Central memory CD8-positive, alpha-beta T cell (primary cell): Measurements from ENCODE around the gene PRRX2.

Experiments
- ATAC-seq: fragments of 150-1000 bp; cut with Tn5 transposase; replicated peaks from 2 replicates; pipeline ENCODE4 v1.10.0; 2022; ENCODE audit warnings: mild to moderate bottlenecking, moderate FRiP score, moderate number of reproducible peaks; ENCODE audit not compliant: poor library complexity, severe bottlenecking; ENCODE audit errors: extremely low read depth
- DNase-seq, 2 donors: peaks; one replicate each; pipeline ENCODE4 v3.0.0; 2021; ENCODE audit warnings: low spot score in 2 of 2
- H3K27ac Mint-ChIP-seq: one replicate; pipeline ENCODE4 v1.8.0; 2022; ENCODE audit warnings: low read depth, mild to moderate bottlenecking, moderate library complexity, mixed read lengths
- H3K27me3 Mint-ChIP-seq: one replicate; pipeline ENCODE4 v1.8.0; 2022; ENCODE audit warnings: mixed read lengths
- H3K36me3 Mint-ChIP-seq: one replicate; pipeline ENCODE4 v1.8.0; 2022; ENCODE audit warnings: mild to moderate bottlenecking, moderate library complexity, mixed read lengths; ENCODE audit not compliant: insufficient read depth
- H3K4me1 Mint-ChIP-seq: one replicate; pipeline ENCODE4 v1.8.0; 2022; ENCODE audit warnings: mixed read lengths
- H3K4me3 Mint-ChIP-seq: one replicate; pipeline ENCODE4 v1.8.0; 2022; ENCODE audit warnings: mild to moderate bottlenecking, moderate library complexity, mixed read lengths
- H3K9me3 Mint-ChIP-seq: one replicate; pipeline ENCODE4 v1.8.0; 2022; ENCODE audit warnings: mixed read lengths

The PRRX2 gene

DNA sequence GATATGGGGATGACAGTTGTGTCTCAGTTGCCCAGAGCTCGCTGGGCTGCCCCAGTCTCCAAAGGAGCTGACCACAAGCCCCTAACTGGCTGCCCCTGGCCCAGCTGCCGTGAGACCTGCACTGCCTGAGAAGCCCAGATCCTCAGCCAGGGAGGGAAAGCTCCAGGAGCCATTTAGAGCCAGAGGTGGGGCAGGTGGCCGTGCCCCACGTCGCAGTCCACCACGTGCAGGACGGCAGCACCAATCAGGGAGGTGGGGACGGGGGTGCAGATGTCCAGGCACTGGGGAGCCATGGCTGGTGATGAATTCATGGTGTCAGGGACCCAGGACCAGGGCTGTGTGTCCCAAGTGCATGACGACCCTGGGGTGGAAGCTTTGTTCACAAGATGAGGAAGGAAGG, 13.4 kb downstream of the PRRX2 start:
- H3K4me3 Mint-ChIP-seq, result no peak overlapping the region
- H3K27me3 Mint-ChIP-seq, result peaks cover 63% of the 10 kb centered on the region
- no peaks in the 10 kb centered on the region for H3K9me3 Mint-ChIP-seq
- no peak overlapping the region for H3K27ac Mint-ChIP-seq
- H3K4me1 Mint-ChIP-seq, result no peaks in the 10 kb centered on the region
- H3K36me3 Mint-ChIP-seq, result no peaks in the 10 kb centered on the region
- no peak for ATAC-seq
- DNase-seq, result no peak

DNA sequence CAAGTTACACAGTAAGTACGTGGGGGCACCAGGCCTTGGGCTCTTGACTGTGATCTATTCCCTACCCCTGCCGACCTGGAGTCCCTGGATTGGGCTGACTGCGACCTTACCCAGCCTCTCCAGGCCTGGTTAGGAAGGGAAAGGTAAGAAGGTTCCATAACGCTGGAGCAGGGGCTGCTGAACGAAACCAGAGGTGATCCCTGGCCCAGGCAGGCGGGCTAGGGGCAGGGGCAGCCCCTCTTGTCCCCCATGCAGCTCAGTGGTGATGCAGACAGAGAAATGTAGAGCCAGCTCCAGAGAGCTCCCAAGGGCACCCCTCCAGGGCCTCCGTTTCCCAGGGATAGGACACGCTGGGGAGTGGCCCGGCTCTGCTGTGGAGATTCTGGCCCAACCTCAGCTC, 14.1 kb downstream of the PRRX2 start:
- no peaks in the 10 kb centered on the region for H3K4me1 Mint-ChIP-seq
- peaks cover 2% of the 10 kb centered on the region for H3K36me3 Mint-ChIP-seq
- peaks cover 63% of the 10 kb centered on the region for H3K27me3 Mint-ChIP-seq
- no peak overlapping the region for H3K4me3 Mint-ChIP-seq
- no peak overlapping the region for H3K27ac Mint-ChIP-seq
- DNase-seq (no peak), ATAC-seq (no peak)
- no peaks in the 10 kb centered on the region for H3K9me3 Mint-ChIP-seq

DNA sequence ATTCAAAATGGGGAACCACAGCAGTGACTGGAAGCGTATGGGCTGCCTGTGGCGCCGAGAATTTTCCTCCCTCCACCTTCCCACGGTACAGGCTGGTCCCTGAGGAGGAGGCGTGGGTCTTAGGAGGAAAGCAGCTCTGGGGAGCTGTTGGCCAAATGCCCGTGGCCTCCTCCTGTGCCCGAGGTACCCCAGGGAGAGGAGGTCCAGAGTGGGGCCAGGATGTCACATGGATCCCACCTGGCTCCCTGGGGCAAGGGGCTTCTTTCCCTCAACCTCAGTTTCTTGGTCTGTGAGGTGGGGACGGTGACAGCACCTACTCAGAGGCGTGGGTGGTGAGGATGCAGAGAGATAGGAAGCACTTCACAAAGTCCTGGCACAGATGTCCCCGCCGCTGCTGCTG, 16.5 kb downstream of the PRRX2 start:
- Mint-ChIP-seq H3K36me3 (peaks cover 2% of the 10 kb centered on the region), H3K27me3 (peaks cover 49% of the 10 kb centered on the region), H3K27ac (no peak overlapping the region), H3K4me1 (no peaks in the 10 kb centered on the region), H3K9me3 (no peaks in the 10 kb centered on the region), H3K4me3 (no peak overlapping the region)
- no peak for DNase-seq
- no peak for ATAC-seq

DNA sequence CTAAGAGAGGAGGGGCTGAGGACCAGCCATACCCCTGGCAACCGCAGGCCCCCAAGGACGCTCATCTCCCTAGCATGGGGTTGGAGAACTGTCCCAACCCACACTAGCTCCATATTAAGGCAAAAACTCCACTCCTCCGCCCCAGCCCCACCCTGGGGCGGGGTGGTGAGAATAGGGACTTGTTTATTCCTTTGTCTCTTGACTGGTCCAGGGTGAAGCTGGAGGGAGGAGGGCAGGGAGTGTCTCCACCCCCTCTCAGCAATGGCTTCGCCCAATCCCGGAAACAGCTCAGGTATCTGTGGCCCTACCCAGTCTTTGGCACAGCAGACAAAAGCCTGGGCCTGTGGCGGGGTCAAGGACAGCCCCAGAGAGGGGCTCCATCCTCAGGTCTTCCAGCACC, 16.9 kb downstream of the PRRX2 start:
- ATAC-seq (no peak), DNase-seq (no peak)
- H3K4me3 Mint-ChIP-seq, result no peak overlapping the region
- H3K4me1 Mint-ChIP-seq, result no peaks in the 10 kb centered on the region
- H3K9me3 Mint-ChIP-seq, result no peaks in the 10 kb centered on the region
- peaks cover 2% of the 10 kb centered on the region for H3K36me3 Mint-ChIP-seq
- no peak overlapping the region for H3K27ac Mint-ChIP-seq
- H3K27me3 Mint-ChIP-seq, result peaks cover 45% of the 10 kb centered on the region

DNA sequence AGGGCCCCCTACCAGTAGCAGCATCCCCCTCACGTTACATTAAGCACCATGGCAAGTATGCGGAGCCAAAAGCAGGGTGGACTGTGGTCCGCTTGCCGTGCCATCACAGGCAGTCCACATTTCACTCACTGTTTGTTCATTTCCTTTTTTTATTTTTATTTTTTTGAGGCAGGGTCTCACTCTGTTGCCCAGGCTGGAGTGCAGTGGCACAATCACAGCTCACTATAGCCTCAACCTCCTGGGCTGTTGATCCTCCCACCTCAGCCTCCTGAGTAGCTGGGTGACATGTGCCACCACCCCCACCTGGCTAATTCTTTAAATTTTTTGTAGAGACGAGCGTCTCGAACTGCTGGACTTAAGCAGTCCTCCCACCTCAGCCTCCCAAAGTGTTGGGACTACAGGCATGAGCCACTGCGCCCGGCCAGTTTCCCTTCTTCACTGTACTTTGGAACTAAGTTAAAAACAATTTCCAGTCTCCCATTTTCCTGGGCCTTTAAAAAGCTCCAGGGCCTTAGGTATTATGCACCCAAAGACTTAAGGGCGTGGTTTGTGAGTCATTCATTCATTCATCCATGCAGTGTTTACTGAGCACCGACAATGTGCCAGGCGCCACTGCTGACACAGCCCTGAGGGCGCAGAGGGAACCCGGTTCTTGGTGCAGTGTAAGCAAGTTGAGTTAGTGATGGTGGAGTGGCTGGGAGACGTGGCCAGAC, 19.9 kb downstream of the PRRX2 start:
- peaks cover 4% of the 10 kb centered on the region for H3K36me3 Mint-ChIP-seq
- H3K27me3 Mint-ChIP-seq, result peaks cover 24% of the 10 kb centered on the region
- H3K4me3 Mint-ChIP-seq, result no peak overlapping the region
- no peaks in the 10 kb centered on the region for H3K4me1 Mint-ChIP-seq
- DNase-seq, result no peak
- H3K27ac Mint-ChIP-seq, result no peak overlapping the region
- no peaks in the 10 kb centered on the region for H3K9me3 Mint-ChIP-seq
- no peak for ATAC-seq

DNA sequence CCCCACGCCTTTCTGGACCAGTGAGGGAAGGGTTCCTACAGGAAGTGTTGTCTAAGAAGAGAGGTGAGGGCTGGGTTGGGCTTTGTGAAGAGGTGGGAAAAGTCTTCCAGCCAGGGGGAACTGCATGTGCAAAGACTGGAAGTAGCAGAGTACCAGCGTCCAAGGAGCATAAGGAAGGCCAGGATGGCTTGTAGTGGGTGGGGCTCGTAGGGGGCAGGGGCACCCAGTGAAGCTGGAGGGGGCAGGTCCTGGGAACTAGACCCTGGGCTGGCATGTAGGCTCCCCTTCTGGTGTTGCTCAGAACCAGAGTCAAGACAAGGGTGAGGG, 20.4 kb downstream of the PRRX2 start:
- DNase-seq (no peak), ATAC-seq (no peak)
- Mint-ChIP-seq H3K27ac (no peak overlapping the region), H3K9me3 (no peaks in the 10 kb centered on the region), H3K27me3 (peaks cover 18% of the 10 kb centered on the region), H3K4me3 (no peak overlapping the region), H3K36me3 (peaks cover 4% of the 10 kb centered on the region), H3K4me1 (no peaks in the 10 kb centered on the region)

DNA sequence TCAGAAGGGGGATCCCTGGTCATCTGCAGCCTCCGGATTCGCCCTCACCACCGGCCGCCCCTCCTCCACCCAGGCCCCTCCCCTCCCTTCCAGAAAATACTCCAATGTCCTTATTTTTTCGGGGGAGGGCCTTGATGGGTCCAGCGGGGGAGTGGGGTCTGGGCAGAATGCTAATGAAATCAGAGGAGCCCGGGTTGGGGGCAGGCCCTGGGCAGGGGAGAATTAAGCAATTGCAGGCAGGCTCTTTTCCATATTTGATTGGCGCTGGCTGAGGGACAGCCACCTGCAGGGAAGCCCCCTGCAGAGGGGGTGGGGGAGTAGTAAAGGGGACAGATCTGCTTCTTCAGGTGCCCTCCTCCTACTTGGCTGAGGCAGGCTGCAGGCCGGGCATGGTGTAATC, 21.3 kb downstream of the PRRX2 start:
- no peak overlapping the region for H3K4me3 Mint-ChIP-seq

DNA sequence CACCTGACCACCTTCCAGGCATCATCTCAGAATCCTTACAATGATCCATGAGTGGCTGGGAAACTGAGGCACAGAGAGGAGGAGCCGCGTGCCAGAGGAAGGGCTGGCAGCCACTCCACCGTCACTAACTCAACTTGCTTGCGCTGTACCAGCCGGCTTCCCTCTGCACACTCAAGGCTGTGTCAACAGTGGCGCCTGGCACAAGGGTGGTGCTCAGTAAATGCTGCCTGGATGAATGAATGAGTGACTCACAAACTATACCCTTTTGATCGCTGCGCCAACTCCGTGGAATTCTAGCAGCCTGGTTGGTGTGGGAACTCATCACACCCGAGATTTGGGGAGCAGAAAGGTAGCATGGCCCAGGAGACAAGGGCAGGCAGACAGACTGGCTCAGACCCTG, 21.9 kb downstream of the PRRX2 start:
- peaks cover 11% of the 10 kb centered on the region for H3K27me3 Mint-ChIP-seq
- H3K36me3 Mint-ChIP-seq, result peaks cover 4% of the 10 kb centered on the region
- no peak for ATAC-seq
- DNase-seq, result no peak
- no peak overlapping the region for H3K27ac Mint-ChIP-seq
- H3K4me3 Mint-ChIP-seq, result no peak overlapping the region
- H3K9me3 Mint-ChIP-seq, result no peaks in the 10 kb centered on the region
- H3K4me1 Mint-ChIP-seq, result no peaks in the 10 kb centered on the region

More for the DNA sequence above, 21.3 kb downstream of the PRRX2 start:
- ATAC-seq (no peak), DNase-seq (no peak)
- H3K36me3 Mint-ChIP-seq, result peaks cover 4% of the 10 kb centered on the region
- no peaks in the 10 kb centered on the region for H3K9me3 Mint-ChIP-seq
- no peaks in the 10 kb centered on the region for H3K4me1 Mint-ChIP-seq
- H3K27me3 Mint-ChIP-seq, result peaks cover 16% of the 10 kb centered on the region
- no peak overlapping the region for H3K27ac Mint-ChIP-seq

DNA sequence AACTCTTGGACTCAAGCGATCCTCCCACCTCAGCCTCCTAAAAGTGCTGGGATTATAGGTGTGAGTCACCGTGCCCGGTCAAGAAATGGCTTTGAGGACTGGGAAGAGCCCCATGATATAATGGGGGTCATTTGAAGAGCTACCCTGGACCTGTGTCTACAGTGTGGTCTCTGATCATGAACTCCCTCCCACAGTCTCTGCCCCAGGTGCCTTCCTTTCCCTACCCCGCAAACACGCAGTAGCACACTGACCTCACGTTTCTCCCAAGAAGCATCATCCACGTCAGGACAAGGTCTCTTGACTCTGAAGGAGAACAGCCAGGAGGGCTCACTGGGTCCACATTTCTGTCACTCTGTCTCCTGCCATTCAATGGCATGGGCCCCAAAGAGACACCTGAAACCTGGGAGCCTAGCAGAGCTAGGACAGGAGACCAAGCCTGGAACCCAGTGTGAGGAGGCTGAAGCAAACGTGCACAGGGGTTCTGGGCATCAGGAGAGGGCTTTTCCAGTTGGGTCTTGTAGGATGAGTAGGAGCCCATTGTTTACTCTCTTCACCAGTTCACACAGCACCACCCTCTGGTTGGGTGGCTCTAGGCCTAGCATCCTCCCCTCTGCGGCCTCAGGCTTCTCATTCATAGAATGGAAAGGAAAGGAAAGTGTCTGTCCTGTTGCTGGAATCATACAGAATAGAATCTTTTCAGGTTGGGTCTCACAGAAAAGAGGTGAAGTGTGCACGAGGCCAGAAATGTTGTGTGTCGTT, 23.0 kb downstream of the PRRX2 start:
- Mint-ChIP-seq H3K36me3 (peaks cover 4% of the 10 kb centered on the region), H3K27ac (no peak overlapping the region), H3K4me1 (no peaks in the 10 kb centered on the region), H3K27me3 (no peaks in the 10 kb centered on the region), H3K9me3 (no peaks in the 10 kb centered on the region), H3K4me3 (no peak overlapping the region)
- DNase-seq (no peak), ATAC-seq (no peak)

DNA sequence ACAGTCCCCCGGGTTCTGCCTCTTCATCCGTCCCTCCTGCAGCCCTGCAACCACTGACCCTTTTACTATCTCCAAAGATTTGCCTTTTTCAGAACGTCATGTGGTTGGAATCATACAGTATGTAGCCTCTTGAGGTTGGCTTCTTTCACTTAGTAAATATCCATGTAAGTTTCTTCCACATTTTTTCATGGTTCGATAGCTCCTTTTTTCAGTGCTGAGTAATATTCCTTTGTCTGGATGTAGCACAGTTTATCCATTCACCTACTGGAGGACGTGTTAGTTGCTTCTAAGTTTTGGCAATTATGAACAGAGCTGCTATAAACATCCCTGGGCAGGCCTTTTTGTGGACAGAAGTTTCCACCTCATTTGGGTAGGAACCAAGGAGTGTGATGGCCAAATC, 27.1 kb downstream of the PRRX2 start:
- peaks cover 38% of the 10 kb centered on the region for H3K27me3 Mint-ChIP-seq
- no peaks in the 10 kb centered on the region for H3K9me3 Mint-ChIP-seq
- ATAC-seq (no peak), DNase-seq (no peak)
- no peaks in the 10 kb centered on the region for H3K4me1 Mint-ChIP-seq
- H3K27ac Mint-ChIP-seq, result no peak overlapping the region
- peaks cover 2% of the 10 kb centered on the region for H3K36me3 Mint-ChIP-seq
- no peak overlapping the region for H3K4me3 Mint-ChIP-seq

DNA sequence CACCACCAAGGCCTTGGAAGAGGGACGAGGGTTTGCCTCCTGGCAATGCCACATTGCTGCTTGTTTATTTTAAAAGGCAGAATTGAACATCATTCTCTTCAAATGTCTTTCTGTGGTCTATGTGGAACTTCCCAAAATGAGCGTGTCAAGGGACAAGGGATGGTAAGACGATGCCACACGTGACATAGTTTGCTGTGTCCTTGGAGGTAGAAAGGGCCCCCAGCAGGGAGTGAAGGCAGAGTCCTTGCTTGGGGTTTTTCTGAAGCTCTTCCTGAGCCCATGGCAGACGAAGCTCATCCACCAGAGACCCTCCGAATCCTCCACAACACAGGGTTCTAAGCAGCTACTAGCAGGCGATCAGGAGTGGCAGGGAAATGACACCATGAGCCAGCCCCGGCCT, 28.3 kb downstream of the PRRX2 start:
- Mint-ChIP-seq H3K36me3 (no peaks in the 10 kb centered on the region), H3K27me3 (peaks cover 42% of the 10 kb centered on the region), H3K27ac (no peak overlapping the region), H3K4me1 (no peaks in the 10 kb centered on the region), H3K4me3 (no peak overlapping the region), H3K9me3 (no peaks in the 10 kb centered on the region)
- DNase-seq, result no peak
- ATAC-seq, result no peak

DNA sequence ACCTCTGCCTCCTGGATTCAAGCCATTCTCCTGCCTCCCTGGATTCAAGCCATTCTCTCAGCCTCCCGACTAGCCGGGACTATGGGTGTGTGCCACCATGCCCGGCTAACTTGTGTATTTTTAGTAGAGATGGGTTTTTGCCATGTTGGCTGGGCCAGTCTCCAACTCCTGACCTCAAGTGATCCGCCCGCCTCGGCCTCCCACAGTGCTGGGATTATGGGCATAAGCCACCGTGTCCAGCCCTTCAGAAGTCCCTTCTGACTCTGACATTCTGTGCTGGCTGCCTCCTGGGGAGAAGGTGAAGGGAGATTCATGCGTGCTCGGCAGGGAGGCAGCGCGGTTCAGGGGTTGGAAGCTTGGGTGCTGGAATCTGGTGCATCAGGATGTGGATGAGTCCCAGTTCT, 28.8 kb downstream of the PRRX2 start:
- ATAC-seq (no peak), DNase-seq (no peak)
- H3K4me3 Mint-ChIP-seq, result no peak overlapping the region
- H3K36me3 Mint-ChIP-seq, result no peaks in the 10 kb centered on the region
- peaks cover 47% of the 10 kb centered on the region for H3K27me3 Mint-ChIP-seq
- H3K4me1 Mint-ChIP-seq, result no peaks in the 10 kb centered on the region
- H3K27ac Mint-ChIP-seq, result no peak overlapping the region
- H3K9me3 Mint-ChIP-seq, result no peaks in the 10 kb centered on the region

DNA sequence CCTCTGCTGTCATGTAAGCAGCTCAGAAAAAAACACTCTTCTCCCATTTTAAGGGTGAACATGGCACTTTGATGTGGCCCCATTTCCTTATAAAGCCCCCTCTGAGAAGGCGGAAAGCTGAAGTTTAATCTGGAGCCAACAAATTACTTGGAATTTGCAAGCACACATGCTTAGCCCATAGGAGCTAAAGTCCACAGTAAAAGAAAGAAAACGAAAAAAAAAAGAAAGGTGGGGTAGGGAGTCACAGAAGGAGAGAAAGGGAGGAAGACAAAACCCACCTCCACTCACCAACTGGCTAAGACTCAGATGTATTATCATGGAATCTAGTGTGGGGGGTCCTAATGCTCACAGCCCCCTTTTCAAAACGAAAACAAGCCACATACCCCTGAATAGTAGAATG, 30.4 kb downstream of the PRRX2 start:
- Mint-ChIP-seq H3K27me3 (peaks cover 59% of the 10 kb centered on the region), H3K4me1 (no peaks in the 10 kb centered on the region), H3K27ac (no peak overlapping the region)

More for the DNA sequence above, 30.4 kb downstream of the PRRX2 start:
- no peak for ATAC-seq
- DNase-seq, result no peak
- no peaks in the 10 kb centered on the region for H3K36me3 Mint-ChIP-seq
- H3K4me3 Mint-ChIP-seq, result no peak overlapping the region
- H3K9me3 Mint-ChIP-seq, result no peaks in the 10 kb centered on the region
